IMR-90 (cell line): ENCODE results near the gene CAST. TPM values are rescaled to one million over a fixed set of nuclear protein-coding genes. Genes with fewer than 3 reads are reported as not detected.

Experiments
- ATAC-seq: fragments of 200-7000 bp; cut with Tn5 transposase; 2 replicates; pipeline ENCODE4 v1.9.1; 2020; ENCODE audit warnings: low read depth, mild to moderate bottlenecking, moderate library complexity
- BruUV-seq: library from RNA; stranded (reverse); fragments of 400-500 nt; replicated peaks from 2 replicates; lab custom pipeline; 2021; lab: Mats Ljungman, UMichigan
- CTCF ChIA-PET: fragments of 300-600 bp; formaldehyde crosslinking; extraction: SDS; loops from one replicate; lab custom pipeline; 2021; ENCODE audit warnings: antibody characterized with exemption; lab: Yijun Ruan, JAX
- POLR2A ChIA-PET: fragments of 300-600 bp; sonication (Branson Sonifier 250); formaldehyde crosslinking; loops from one replicate; lab custom pipeline; 2022; ENCODE audit warnings: antibody characterized with exemption; ENCODE audit not compliant: unreplicated experiment; lab: Charles Lee
- DNase-seq: peaks from one replicate; pipeline ENCODE4 v3.0.0; 2013
- H2AFZ ChIP-seq: replicated peaks from 2 replicates; pipeline ENCODE3; 2013; ENCODE audit warnings: low read length, mild to moderate bottlenecking; ENCODE audit not compliant: poor library complexity
- H2AK5ac ChIP-seq: 2 replicates; pipeline ENCODE4 v1.6.1; 2013; ENCODE audit warnings: low read depth, low read length, inconsistent platforms
- H2AK9ac ChIP-seq: replicated peaks from 2 replicates; pipeline ENCODE3; 2013; ENCODE audit warnings: mild to moderate bottlenecking, low read depth, low read length, moderate library complexity; ENCODE audit not compliant: poor library complexity
- H2BK120ac ChIP-seq: 2 replicates; pipeline ENCODE4 v1.6.1; 2013; ENCODE audit warnings: low read depth, low read length, inconsistent platforms
- H2BK15ac ChIP-seq: 3 replicates; pipeline ENCODE4 v1.6.1; 2013; ENCODE audit warnings: low read depth, low read length, inconsistent platforms
- H2BK20ac ChIP-seq: 2 replicates; pipeline ENCODE4 v1.6.1; 2013; ENCODE audit warnings: low read depth, mild to moderate bottlenecking, inconsistent platforms, low read length, moderate library complexity
- H2BK5ac ChIP-seq: 2 replicates; pipeline ENCODE4 v1.6.1; 2013; ENCODE audit warnings: mild to moderate bottlenecking, low read depth, low read length, inconsistent platforms; ENCODE audit not compliant: poor library complexity, severe bottlenecking
- H3K14ac ChIP-seq: replicated peaks from 2 replicates; pipeline ENCODE4 v1.6.1; 2013; ENCODE audit warnings: low read depth, low read length, inconsistent platforms
- H3K18ac ChIP-seq: 2 replicates; pipeline ENCODE4 v1.6.1; 2013; ENCODE audit warnings: low read depth, low read length, control low read depth
- H3K23ac ChIP-seq: 2 replicates; pipeline ENCODE4 v1.6.1; 2013; ENCODE audit warnings: low read depth, low read length, inconsistent platforms
- H3K27ac ChIP-seq: 2 replicates; pipeline ENCODE4 v1.5.1; 2013; ENCODE audit warnings: mild to moderate bottlenecking, control low read depth, low read length; ENCODE audit not compliant: insufficient read depth
- H3K27me3 ChIP-seq: 2 replicates; pipeline ENCODE4 v1.6.1; 2013; ENCODE audit warnings: low read length; ENCODE audit not compliant: control insufficient read depth, insufficient read depth
- H3K36me3 ChIP-seq: 2 replicates; pipeline ENCODE4 v1.6.1; 2013; ENCODE audit warnings: low read length, mixed read lengths; ENCODE audit not compliant: control insufficient read depth, insufficient read depth
- H3K4ac ChIP-seq: 2 replicates; pipeline ENCODE4 v1.6.1; 2013; ENCODE audit warnings: low read depth, low read length, inconsistent platforms
- H3K4me1 ChIP-seq: 2 replicates; pipeline ENCODE4 v1.6.1; 2013; ENCODE audit warnings: low read length, mixed read lengths; ENCODE audit not compliant: control insufficient read depth, insufficient read depth
- H3K4me2 ChIP-seq: 2 replicates; pipeline ENCODE4 v1.6.1; 2013; ENCODE audit warnings: low read depth, mild to moderate bottlenecking, control low read depth, low read length, moderate library complexity
- H3K4me3 ChIP-seq: 2 replicates; pipeline ENCODE4 v1.5.1; 2013; ENCODE audit warnings: low read depth, mild to moderate bottlenecking, control low read depth, low read length, moderate library complexity; ENCODE audit not compliant: insufficient read depth
- H3K56ac ChIP-seq: 2 replicates; pipeline ENCODE4 v1.6.1; 2013; ENCODE audit warnings: low read length, inconsistent platforms; ENCODE audit not compliant: insufficient read depth; ENCODE audit errors: extremely low read depth
- H3K79me1 ChIP-seq, 2 experiments: 2 replicates each; pipeline ENCODE4 v1.6.1; 2013; ENCODE audit warnings: low read length in 2 of 2, inconsistent platforms in 1 of 2, low read depth in 1 of 2
- H3K9ac ChIP-seq: 2 replicates; pipeline ENCODE4 v1.6.1; 2013; ENCODE audit warnings: low read depth, low read length, control low read depth
- H3K9me1 ChIP-seq: 2 replicates; pipeline ENCODE4 v1.6.1; 2013; ENCODE audit warnings: low read length, inconsistent platforms; ENCODE audit not compliant: insufficient read depth
- H3K9me3 ChIP-seq: 2 replicates; pipeline ENCODE4 v1.6.1; 2013; ENCODE audit warnings: low read length; ENCODE audit not compliant: control insufficient read depth, insufficient read depth
- H4K20me1 ChIP-seq: 2 replicates; pipeline ENCODE4 v1.6.1; 2013; ENCODE audit warnings: low read length, inconsistent platforms; ENCODE audit not compliant: insufficient read depth
- H4K5ac ChIP-seq: 2 replicates; pipeline ENCODE4 v1.6.1; 2013; ENCODE audit warnings: mild to moderate bottlenecking, low read depth, low read length, control low read depth
- H4K8ac ChIP-seq, 2 experiments: 2 replicates each; pipeline ENCODE4 v1.6.1; 2013; ENCODE audit warnings: low read depth in 2 of 2, low read length in 2 of 2, control low read depth in 1 of 2, inconsistent platforms in 1 of 2
- H4K91ac ChIP-seq: 2 replicates; pipeline ENCODE4 v1.6.1; 2013; ENCODE audit warnings: low read depth, low read length, inconsistent platforms; ENCODE audit not compliant: insufficient read depth
- BHLHE40 ChIP-seq: fragments of 150-350 bp; IDR thresholded peaks from 2 replicates; pipeline ENCODE4 v1.6.1; 2016; ENCODE audit warnings: mild to moderate bottlenecking, low read depth, low read length
- CEBPB ChIP-seq: IDR thresholded peaks from 2 replicates; pipeline ENCODE4 v1.6.1; 2012; ENCODE audit warnings: low read depth, low read length, improper control_type of control experiment
- CHD1 ChIP-seq: IDR thresholded peaks from 2 replicates; pipeline ENCODE4 v1.6.1; 2012; ENCODE audit warnings: low read depth, low read length, improper control_type of control experiment
- CTCF ChIP-seq: conservative IDR thresholded peaks from 2 replicates; pipeline ENCODE4 v1.5.1; 2012; ENCODE audit warnings: mild to moderate bottlenecking, low read depth, low read length, improper control_type of control experiment
- ELK1 ChIP-seq: fragments of 150-350 bp; IDR thresholded peaks from 2 replicates; pipeline ENCODE4 v1.6.1; 2016; ENCODE audit warnings: low read depth, mild to moderate bottlenecking, low read length, moderate library complexity, borderline replicate concordance
- FOS ChIP-seq: fragments of 150-350 bp; IDR thresholded peaks from 2 replicates; pipeline ENCODE4 v1.6.1; 2016; ENCODE audit warnings: low read depth, low read length
- MAFK ChIP-seq: IDR thresholded peaks from 2 replicates; pipeline ENCODE4 v1.6.1; 2012; ENCODE audit warnings: low read depth, low read length, improper control_type of control experiment
- MAZ ChIP-seq: IDR thresholded peaks from 2 replicates; pipeline ENCODE4 v1.6.1; 2012; ENCODE audit warnings: low read depth, mild to moderate bottlenecking, low read length, improper control_type of control experiment, moderate library complexity, borderline replicate concordance
- MXI1 ChIP-seq: IDR thresholded peaks from 2 replicates; pipeline ENCODE4 v1.6.1; 2012; ENCODE audit warnings: low read depth, mild to moderate bottlenecking, low read length, moderate library complexity, borderline replicate concordance
- NFE2L2 ChIP-seq: fragments of 150-350 bp; IDR thresholded peaks from 2 replicates; pipeline ENCODE4 v1.6.1; 2016; ENCODE audit warnings: low read depth, mild to moderate bottlenecking, low read length
- POLR2A ChIP-seq: IDR thresholded peaks from 2 replicates; pipeline ENCODE4 v1.6.1; 2012; ENCODE audit warnings: mild to moderate bottlenecking, low read depth, low read length
- RAD21 ChIP-seq: IDR thresholded peaks from 2 replicates; pipeline ENCODE4 v1.6.1; 2012; ENCODE audit warnings: low read length, improper control_type of control experiment
- RCOR1 ChIP-seq: IDR thresholded peaks from 2 replicates; pipeline ENCODE4 v1.6.1; 2012; ENCODE audit warnings: mild to moderate bottlenecking, low read length, improper control_type of control experiment; ENCODE audit not compliant: insufficient replicate concordance
- RFX5 ChIP-seq: IDR thresholded peaks from 2 replicates; pipeline ENCODE4 v1.8.0; 2012; ENCODE audit warnings: low read depth, mild to moderate bottlenecking, low read length, moderate library complexity
- SMC3 ChIP-seq: fragments of 150-350 bp; IDR thresholded peaks from 2 replicates; pipeline ENCODE4 v1.6.1; 2016; ENCODE audit warnings: low read depth, mild to moderate bottlenecking, antibody characterized with exemption, low read length, moderate library complexity
- USF2 ChIP-seq: fragments of 150-350 bp; IDR thresholded peaks from 2 replicates; pipeline ENCODE4 v1.6.1; 2017; ENCODE audit warnings: mild to moderate bottlenecking, antibody characterized with exemption, low read length, low read depth
- WGBS, 2 experiments: methylation state at CpG; one replicate each; pipeline versions ENCODE4 v1.1.5 to v1.1.7; 2013; ENCODE audit warnings: missing lambda C conversion rate in 2 of 2; ENCODE audit not compliant: insufficient read length in 1 of 2; ENCODE audit errors: extremely low coverage in 2 of 2; 5-methylcytosine and 5-hydroxymethylcytosine counted together
- dilution Hi-C: fragments of 300-500 bp; cut with HindIII; formaldehyde crosslinking; loops from one replicate; pipeline ENCODE4 v1.14.3; 2018; ENCODE audit warnings: low sequenced_read_pairs; ENCODE audit not compliant: unreplicated experiment
- in situ Hi-C: fragments of 300-500 bp; cut with MboI; formaldehyde crosslinking; loops from 3 replicates; pipeline ENCODE4 v1.14.3; 2019; ENCODE audit warnings: low sequenced_read_pairs, inconsistent platforms, mixed read lengths
- intact Hi-C: fragments of 100-400 bp; cut with micrococcal nuclease; formaldehyde crosslinking; loops from 2 replicates; pipeline ENCODE4 v1.10.0; 2022
- polyA plus RNA-seq, 3 experiments: library from polyadenylated mRNA; depleted of rRNA; stranded (reverse); fragments of >200 nt; gene quantifications; 2 replicates each; pipeline ENCODE4 v1.2.3, GENCODE V29; 2012; ENCODE audit warnings: low replicate concordance in 1 of 3
- total RNA-seq: library from RNA; depleted of rRNA; stranded (reverse); fragments of >200 nt; gene quantifications from 2 replicates; pipeline ENCODE4 v1.2.3, GENCODE V29; 2012

CAST gene
- total and polyA plus RNA-seq, 2 of the 4 experiments (the other 2 are of a cell fraction) = 91.3 to 128 TPM

GRCh38 chr5:96687080-96687479 is 24.9 kb downstream of the CAST start:
- no TSS peak for BruUV-seq
- Histone ChIP-seq H3K4me2 (no peak overlapping the region; the same call in 1 of the 2 replicates), H3K56ac (peak overlapping the region; percentile 10; the same call in 1 of the 2 replicates), H2BK20ac (no peak overlapping the region), H3K18ac (no peak overlapping the region), H3K4me1 (peaks cover 3% of the 10 kb centered on the region), H2AK5ac (peak overlapping the region; percentile 51; the same call in 1 of the 2 replicates), H3K9me1 (peaks cover 6% of the 10 kb centered on the region), H2BK15ac (no peak overlapping the region), H3K79me1 (peaks cover 21 to 49% of the 10 kb centered on the region in 2 experiments; a peak in 3 of 4 replicates), H3K4me3 (no peak overlapping the region), H4K20me1 (peaks cover 4% of the 10 kb centered on the region), H3K27ac (no peak overlapping the region), H3K23ac (no peak overlapping the region), H4K91ac (no peak overlapping the region), H3K9ac (no peak overlapping the region), H4K8ac (no peak overlapping the region), H3K9me3 (no peaks in the 10 kb centered on the region), H2BK120ac (no peak overlapping the region), H3K4ac (no peak overlapping the region), H3K27me3 (no peaks in the 10 kb centered on the region), H2AK9ac (no peak overlapping the region), H2AFZ (no peak overlapping the region), H3K36me3 (peaks cover 5% of the 10 kb centered on the region), H2BK5ac (peak overlapping the region; percentile 52), H4K5ac (no peak overlapping the region), H3K14ac (no peak overlapping the region; the same call in 1 of the 2 replicates)
- in situ Hi-C loops = loop anchor here (10.0 kb wide), 1 partner anchor 72 kb away; no protein-coding TSS in a partner anchor
- no peak for DNase-seq
- dilution Hi-C loops = no loop called here
- 97% methylated on average over 4 of the region's 5 CpGs; no CpG with 5 or more reads in 1 of the 2 experiments for WGBS, 2 experiments
- no peak for ATAC-seq
- no peak for TF ChIP-seq FOS
- TF ChIP-seq MAFK = no peak
- TF ChIP-seq CHD1 = no peak
- no peak for TF ChIP-seq NFE2L2
- TF ChIP-seq ELK1 = no peak
- TF ChIP-seq MAZ = no peak
- no peak for TF ChIP-seq CTCF
- no peak for TF ChIP-seq BHLHE40
- TF ChIP-seq SMC3 = no peak
- no peak for TF ChIP-seq POLR2A
- TF ChIP-seq RFX5 = no peak
- TF ChIP-seq RAD21 = no peak
- no peak for TF ChIP-seq MXI1
- TF ChIP-seq RCOR1 = no peak
- no peak for TF ChIP-seq USF2
- TF ChIP-seq CEBPB = no peak
- ChIA-PET POLR2A (no interaction called here), CTCF (interaction anchor here (0.6 to 2.0 kb wide), 6 partner anchors 18 to 73 kb away, joined by 3 to 14 read pairs (median 4); no protein-coding TSS in a partner anchor)
- intact Hi-C loops = loop anchor here (1.0 to 10.0 kb wide), 2 partner anchors 73 to 342 kb away; no protein-coding TSS in a partner anchor
